ENCODE measurements around the gene ACE2.

GRCh38 chrX:15617111-15617510, 16.4 kb upstream of the ACE2 start:
- TF ChIP-seq, protein P1, sequence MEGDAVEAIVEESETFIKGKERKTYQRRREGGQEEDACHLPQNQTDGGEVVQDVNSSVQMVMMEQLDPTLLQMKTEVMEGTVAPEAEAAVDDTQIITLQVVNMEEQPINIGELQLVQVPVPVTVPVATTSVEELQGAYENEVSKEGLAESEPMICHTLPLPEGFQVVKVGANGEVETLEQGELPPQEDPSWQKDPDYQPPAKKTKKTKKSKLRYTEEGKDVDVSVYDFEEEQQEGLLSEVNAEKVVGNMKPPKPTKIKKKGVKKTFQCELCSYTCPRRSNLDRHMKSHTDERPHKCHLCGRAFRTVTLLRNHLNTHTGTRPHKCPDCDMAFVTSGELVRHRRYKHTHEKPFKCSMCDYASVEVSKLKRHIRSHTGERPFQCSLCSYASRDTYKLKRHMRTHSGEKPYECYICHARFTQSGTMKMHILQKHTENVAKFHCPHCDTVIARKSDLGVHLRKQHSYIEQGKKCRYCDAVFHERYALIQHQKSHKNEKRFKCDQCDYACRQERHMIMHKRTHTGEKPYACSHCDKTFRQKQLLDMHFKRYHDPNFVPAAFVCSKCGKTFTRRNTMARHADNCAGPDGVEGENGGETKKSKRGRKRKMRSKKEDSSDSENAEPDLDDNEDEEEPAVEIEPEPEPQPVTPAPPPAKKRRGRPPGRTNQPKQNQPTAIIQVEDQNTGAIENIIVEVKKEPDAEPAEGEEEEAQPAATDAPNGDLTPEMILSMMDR (IDR thresholded peaks at IDR 0.05 in 2 of 3, conservative IDR thresholded peaks at IDR 0.05 in 1 of 3; ENCODE audit: insufficient read depth in 2 of 3, low read depth in 1 of 3, low read length in 3 of 3), result no peak
- no peak for TF ChIP-seq GABPB2 (CRISPR knock-in tag; conservative IDR thresholded peaks at IDR 0.05)
- TF ChIP-seq ZNF121 (CRISPR knock-in tag; conservative IDR thresholded peaks at IDR 0.05), result no peak
- TF ChIP-seq ZKSCAN8 (CRISPR knock-in tag; IDR thresholded peaks at IDR 0.05), result no peak
